Measurements from ENCODE around the gene HS6ST3.
A peak's percentile ranks its signal among the peaks of the same experiment; 100 is the strongest.

HS6ST3 gene

GRCh38 chr13:96806746-96807145 lies 716.8 kb downstream of the HS6ST3 start:
- no peak for DNase-seq

GRCh38 chr13:96809366-96810096 lies 719.6 kb downstream of the HS6ST3 start:
- DNase-seq, result no peak

- DNase-seq, result no peak
These were observed 720.2 kb downstream of the HS6ST3 start for GRCh38 chr13:96810104-96810503.

GRCh38 chr13:96811049-96811448 lies 721.1 kb downstream of the HS6ST3 start:
- DNase-seq, result no peak

GRCh38 chr13:96816261-96816660 lies 726.4 kb downstream of the HS6ST3 start:
- DNase-seq, result no peak

- DNase-seq, result no peak
These were observed 727.0 kb downstream of the HS6ST3 start for GRCh38 chr13:96816874-96817273.

- DNase-seq, result peak; percentile 2
These were observed 727.5 kb downstream of the HS6ST3 start for GRCh38 chr13:96817336-96817941.

GRCh38 chr13:96819375-96819774 lies 729.5 kb downstream of the HS6ST3 start:
- DNase-seq, result no peak

- no peak for DNase-seq
These were observed 731.5 kb downstream of the HS6ST3 start for GRCh38 chr13:96821381-96821780.

GRCh38 chr13:96821971-96822370 lies 732.1 kb downstream of the HS6ST3 start:
- DNase-seq, result no peak

GRCh38 chr13:96822895-96823294 lies 733.0 kb downstream of the HS6ST3 start:
- DNase-seq, result peak; percentile 2

- no peak for DNase-seq
These were observed 734.2 kb downstream of the HS6ST3 start for GRCh38 chr13:96824140-96824539.

- DNase-seq, result no peak
These were observed 735.7 kb downstream of the HS6ST3 start for GRCh38 chr13:96825653-96826052.

- DNase-seq, result no peak
These were observed 744.7 kb downstream of the HS6ST3 start for GRCh38 chr13:96834626-96835025.

GRCh38 chr13:96835546-96835945 lies 745.6 kb downstream of the HS6ST3 start:
- no peak for DNase-seq

- DNase-seq, result no peak
These were observed 746.8 kb downstream of the HS6ST3 start for GRCh38 chr13:96836733-96837132.

GRCh38 chr13:96837809-96838208 lies 747.9 kb downstream of the HS6ST3 start:
- DNase-seq, result no peak

- no peak for DNase-seq
These were observed 754.3 kb downstream of the HS6ST3 start for GRCh38 chr13:96844195-96844594.

- no peak for DNase-seq
These were observed 754.7 kb downstream of the HS6ST3 start for GRCh38 chr13:96844616-96845015.

- DNase-seq, result no peak
These were observed 758.4 kb downstream of the HS6ST3 start for GRCh38 chr13:96848286-96848685.

- no peak for DNase-seq
These were observed 759.2 kb downstream of the HS6ST3 start for GRCh38 chr13:96849091-96849490.

- no peak for DNase-seq
These were observed 760.7 kb downstream of the HS6ST3 start for GRCh38 chr13:96850538-96851145.

GRCh38 chr13:96851856-96852445 lies 762.0 kb downstream of the HS6ST3 start:
- no peak for DNase-seq
